ENCODE measurements around the gene LHFPL3. TPM values are rescaled to one million over a fixed set of nuclear protein-coding genes. Genes with fewer than 3 reads are reported as not detected.

LHFPL3 gene
- total and polyA plus RNA-seq, 9 of the 15 experiments (the other 6 are each of a cell fraction or from before 2014, with no cell fraction given): 0.21 to 0.52 TPM; not detected in 7

- Histone ChIP-seq H3K79me2 (ENCODE audit: control insufficient read depth, insufficient read depth, low read length) (no peaks in the 10 kb centered on the region), H3K4me1 (replicated peaks in 1 of 2; ENCODE audit: control insufficient read depth in 2 of 2, insufficient read depth in 2 of 2, low read length in 2 of 2) (peaks cover 0 to 3% of the 10 kb centered on the region in 2 experiments; a peak in 2 of 5 replicates), H3K4me2 (ENCODE audit: insufficient read depth, low read length) (no peak overlapping the region), H2AFZ (ENCODE audit: low read depth, low read length) (no peak overlapping the region), H3K4me3 (no peak overlapping the region), H3K27me3 (ENCODE audit: control insufficient read depth in 2 of 2, insufficient read depth in 2 of 2, low read length in 2 of 2) (no peaks in the 10 kb centered on the region; a peak in 1 of 5 replicates), H3K27ac (ENCODE audit: extremely low read depth, low read depth, low read length) (no peak overlapping the region), H3K9me3 (replicated peaks; ENCODE audit: control insufficient read depth, insufficient read depth, low read depth, low read length) (no peaks in the 10 kb centered on the region), H3K36me3 (ENCODE audit: control insufficient read depth, insufficient read depth, low read length) (no peaks in the 10 kb centered on the region), H4K20me1 (replicated peaks; ENCODE audit: control insufficient read depth, insufficient read depth, low read length) (no peaks in the 10 kb centered on the region), H3K9me1 (ENCODE audit: control insufficient read depth, insufficient read depth, low read length) (no peaks in the 10 kb centered on the region), H3K9ac (ENCODE audit: insufficient read depth in 1 of 2, low read depth in 2 of 2, low read length in 2 of 2) (no peak overlapping the region)
- intact Hi-C loops (cut with micrococcal nuclease) (no loop called here), in situ Hi-C loops (cut with MboI) (no loop called here)
- BruUV-seq (replicated peaks): no TSS peak
- ChIA-PET CTCF (ENCODE audit: low intra/inter-chr PET ratio) (no interaction called here), POLR2A (interaction anchor here (0.6 to 1.2 kb wide), 3 partner anchors 9 to 828 kb away, joined by 3 to 4 read pairs (median 4); no protein-coding TSS in a partner anchor)
- WGBS (ENCODE audit: insufficient coverage, low coverage, missing lambda C conversion rate): 4% methylated on average over 3 of the region's 3 CpGs
- no peak for DNase-seq (ENCODE audit: extremely low read depth in 1 of 4, low spot score in 3 of 4)
- ATAC-seq: no peak
- no peak for TF ChIP-seq TRIM24 (IDR thresholded peaks at IDR 0.05)
- no peak for TF ChIP-seq EHMT2 (IDR thresholded peaks at IDR 0.05)
- no peak for TF ChIP-seq FOXJ3 (CRISPR knock-in tag; IDR thresholded peaks at IDR 0.05)
- TF ChIP-seq HEY1 (CRISPR knock-in tag; IDR thresholded peaks at IDR 0.05; ENCODE audit: borderline replicate concordance): no peak
- no peak for TF ChIP-seq TSC22D4 (tag; IDR thresholded peaks at IDR 0.05)
- no peak for TF ChIP-seq SIRT6 (IDR thresholded peaks at IDR 0.05; ENCODE audit: low read depth, low read length)
- FAIRE-seq: no peak
Measured at GRCh38 chr7:104878577-104878976, 550.2 kb downstream of the LHFPL3 start.

All from K562 (cell line).